A172 (cell line): ENCODE results near the gene PLN. TPM values are rescaled to one million over a fixed set of nuclear protein-coding genes. Genes with fewer than 3 reads are reported as not detected.

Source experiments
- DNase-seq: peaks from one replicate; pipeline ENCODE4 v3.0.0-alpha.2; 2015; ENCODE audit warnings: low spot score
- total RNA-seq: library from RNA; depleted of rRNA; stranded (reverse); fragments of >200 nt; shearing (Covaris generic); gene quantifications from 2 replicates; pipeline ENCODE4 v1.2.3, GENCODE V29; 2014

Gene PLN
- total RNA-seq, 1 experiment from 2014 or later, result not detected

DNA sequence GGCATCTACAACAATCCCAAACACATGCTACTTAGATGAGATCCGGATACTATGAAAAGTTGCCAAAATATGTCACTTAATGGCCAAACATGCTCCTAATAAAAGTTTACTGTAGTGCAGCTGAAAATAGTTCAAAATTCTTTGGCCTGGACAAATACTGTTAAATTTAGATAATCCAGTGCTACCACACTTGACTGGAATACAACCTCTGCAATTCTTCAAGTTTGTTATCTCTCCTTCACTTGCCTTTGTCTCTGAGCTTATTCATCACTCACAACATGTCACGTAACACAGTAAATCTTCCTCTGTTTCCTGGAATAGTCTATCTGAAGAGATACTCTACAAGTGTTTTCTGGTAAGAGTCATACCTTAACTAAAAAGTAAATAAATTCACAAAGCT is 10.5 kb upstream of the PLN start:
- no peak for DNase-seq

DNA sequence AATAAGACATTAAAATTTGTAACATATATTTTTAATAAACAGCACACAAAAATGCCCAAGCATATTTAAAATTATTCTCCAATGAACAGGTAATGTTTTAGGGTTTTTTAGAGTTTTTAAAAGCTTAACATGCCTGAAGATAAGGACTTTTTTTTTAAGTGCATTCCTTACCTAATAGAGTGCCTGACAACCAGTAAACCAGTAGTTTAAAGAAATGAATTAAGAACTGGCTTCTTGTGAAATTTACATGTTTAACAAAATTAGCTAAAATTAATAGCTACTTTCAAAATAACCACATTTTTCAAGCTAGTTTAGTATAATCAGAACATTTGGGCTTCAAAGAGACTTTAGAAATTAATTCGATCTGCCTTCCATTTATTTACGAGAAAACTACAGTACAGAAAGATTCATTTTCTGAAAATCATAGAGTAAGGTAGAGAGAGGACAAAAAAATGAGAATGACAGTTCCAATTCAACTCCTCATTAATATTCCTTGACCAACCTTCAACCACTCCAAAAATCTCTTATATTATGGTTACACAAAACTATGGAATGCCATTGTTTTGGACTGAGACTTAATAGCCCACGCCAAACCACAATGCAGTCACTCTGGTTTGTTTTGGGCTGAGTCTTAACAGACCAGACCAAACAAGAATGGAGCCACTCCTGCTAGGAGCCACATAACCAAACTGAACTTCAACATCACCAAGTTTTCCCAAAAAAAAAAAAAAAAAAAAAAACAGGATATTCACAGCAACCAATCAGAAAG is 5.7 kb upstream of the PLN start:
- DNase-seq, result peak; percentile 4

DNA sequence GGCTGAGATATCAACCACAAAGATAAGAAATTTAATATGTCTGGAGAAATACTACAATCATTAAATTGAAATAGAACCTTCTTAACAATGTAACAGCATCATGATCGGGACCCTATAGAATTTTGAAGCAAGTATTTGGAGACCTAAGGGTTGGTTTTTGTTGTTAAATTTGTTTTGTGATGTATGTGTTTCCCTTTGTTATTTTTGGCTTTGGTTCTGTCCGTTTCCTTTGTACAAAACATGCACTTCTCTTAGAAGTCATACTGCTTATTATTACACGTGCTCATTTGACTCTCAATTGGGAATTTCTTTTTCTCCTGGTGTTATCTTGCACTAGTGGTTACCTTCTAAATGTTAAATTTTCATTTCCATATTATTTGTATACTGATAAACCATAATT is 4.0 kb upstream of the PLN start:
- DNase-seq, result no peak

DNA sequence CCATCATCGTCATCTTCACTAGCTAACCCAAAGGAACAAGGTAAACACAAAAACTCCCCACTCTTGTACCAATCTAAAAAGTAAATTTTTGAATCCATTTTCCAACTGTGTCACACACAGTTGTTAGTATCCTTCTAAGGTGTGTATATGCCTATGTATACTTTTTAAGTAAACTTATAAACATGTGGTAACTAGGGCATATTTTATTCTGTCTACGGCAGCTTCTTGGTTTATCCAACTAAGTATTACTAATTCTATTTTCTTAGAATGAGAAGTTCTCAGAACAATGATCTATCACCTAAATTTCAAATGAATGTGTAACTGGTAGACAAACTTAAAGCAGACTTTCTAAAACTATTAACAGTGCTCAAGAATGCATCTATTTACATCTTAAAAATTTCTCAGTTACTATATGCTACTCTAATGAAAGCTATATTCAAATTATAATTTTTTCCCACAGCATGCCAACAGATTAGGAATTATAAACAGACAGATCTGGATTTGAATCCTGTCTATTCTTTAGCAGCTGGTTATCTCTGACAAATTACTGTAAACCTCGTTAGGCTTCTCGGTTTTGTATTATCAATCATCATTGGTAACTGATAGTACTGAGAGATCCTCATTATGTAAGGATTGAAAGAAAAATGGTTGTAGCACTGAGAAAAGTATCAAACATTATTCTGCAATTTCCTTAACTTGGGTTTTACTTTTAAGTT is 1.8 kb upstream of the PLN start:
- no peak for DNase-seq

DNA sequence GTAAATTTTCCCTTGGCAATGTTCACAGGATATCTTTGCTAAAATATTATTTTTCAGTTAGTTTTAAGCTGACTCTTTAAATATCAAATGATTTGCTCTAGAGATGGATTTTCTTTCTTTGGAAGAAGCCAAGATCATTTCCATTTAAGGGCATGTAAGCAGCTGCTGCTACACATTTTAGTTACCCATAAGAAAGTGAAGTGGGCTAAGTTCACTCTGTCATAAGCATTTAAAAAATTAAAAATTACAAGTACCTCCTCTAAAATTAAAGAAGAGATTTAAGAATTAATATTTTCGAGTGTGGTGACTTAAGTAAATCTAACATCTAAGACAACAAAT is 1.2 kb upstream of the PLN start:
- DNase-seq, result no peak

DNA sequence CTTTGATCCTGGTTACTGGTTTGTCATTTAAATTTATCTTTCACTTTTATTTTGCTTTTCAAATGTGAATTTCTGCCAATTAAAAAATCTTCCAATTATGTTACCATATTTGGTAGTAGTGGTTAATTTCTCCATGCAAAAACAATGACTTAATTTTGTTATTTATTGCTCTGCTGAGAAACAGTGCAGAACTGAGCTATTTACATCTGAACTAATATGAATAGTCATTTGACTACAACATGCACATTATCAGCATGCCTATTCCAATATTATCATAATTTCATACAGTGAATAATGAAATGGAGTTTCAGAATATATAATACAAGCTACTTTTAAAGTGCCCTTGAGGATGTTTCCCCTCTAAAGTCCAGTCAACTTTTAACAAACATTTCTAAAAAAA is 517 bp downstream of the PLN start:
- no peak for DNase-seq

DNA sequence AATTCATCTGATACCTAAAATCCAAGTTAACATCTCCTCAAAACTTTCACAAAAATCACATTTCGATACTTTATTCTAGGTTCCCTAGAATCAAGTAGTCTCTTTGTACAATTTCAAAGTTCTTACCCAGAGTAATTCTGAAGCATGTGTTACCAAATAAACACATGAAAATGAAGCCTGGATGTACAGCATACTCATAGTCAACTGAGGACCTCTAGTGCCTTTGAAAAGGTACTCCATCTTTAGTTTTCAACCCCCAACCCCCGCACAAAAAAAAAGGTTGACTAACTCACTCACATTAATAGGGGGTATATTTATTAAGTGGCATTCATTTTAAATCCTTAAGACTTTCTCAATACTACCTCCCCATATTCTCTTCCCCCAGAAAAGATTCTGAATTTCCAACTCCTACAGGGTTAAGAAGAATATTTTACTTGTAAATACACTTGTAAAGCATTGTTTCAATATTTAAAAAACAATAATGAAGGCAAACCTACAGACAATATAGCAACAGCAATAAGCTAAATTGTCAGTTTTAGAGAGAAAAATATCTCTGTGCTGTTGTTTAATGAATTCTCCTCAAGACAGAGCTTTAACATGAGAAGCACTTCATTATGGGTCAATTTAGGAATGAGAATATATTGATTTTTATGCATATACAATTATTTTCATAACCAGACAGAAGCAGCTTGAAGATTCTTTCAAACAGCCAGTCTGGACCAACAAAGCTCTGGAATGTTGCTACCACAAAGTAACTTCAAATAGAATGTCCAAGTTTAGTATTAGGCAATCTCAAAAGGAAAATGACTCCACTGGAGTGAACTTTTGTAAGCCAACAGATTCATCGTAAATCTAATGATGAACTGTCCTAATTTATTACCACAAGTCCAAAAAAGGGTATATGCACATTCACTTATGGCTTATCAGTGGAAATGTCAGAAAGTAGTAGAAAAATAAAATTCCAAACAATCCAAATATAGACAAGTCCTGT is 3.3 kb downstream of the PLN start:
- DNase-seq, result peak; percentile 34

DNA sequence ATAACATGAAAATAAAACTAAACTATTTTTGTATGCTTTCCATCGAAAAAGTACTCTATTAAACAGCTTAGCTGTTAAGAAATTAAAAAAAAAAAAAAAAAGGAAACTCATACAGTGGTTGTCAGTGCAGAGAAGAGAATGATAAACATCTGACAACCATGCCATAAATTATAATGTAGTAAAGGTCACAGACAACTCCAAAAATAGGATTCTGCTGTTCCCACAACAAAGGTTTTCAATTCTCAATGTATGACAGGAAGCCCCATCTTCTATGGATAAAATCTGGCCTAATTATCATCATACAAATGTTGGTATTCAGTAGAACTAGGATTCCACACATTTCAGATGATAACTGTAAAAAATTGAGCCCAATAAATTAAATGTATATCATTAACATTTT is 5.0 kb downstream of the PLN start:
- DNase-seq, result no peak

DNA sequence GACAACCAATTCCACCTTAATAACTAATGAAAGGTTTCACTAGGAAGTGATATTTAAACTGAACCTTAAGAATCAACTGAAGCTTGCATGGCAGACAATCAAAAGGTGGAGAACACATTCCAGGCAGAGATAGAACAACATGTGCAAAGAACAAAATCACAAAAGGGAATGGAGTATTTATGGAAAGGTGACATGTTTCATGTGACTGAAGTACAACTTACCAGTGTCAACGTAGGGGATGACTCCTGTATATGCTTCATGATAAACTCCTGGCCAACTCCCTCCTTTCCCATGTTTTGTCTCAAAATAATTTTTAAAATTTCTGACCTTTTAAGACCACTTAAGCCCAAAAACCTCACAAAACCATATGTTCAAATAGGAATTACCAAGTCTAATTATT is 6.6 kb downstream of the PLN start:
- no peak for DNase-seq

DNA sequence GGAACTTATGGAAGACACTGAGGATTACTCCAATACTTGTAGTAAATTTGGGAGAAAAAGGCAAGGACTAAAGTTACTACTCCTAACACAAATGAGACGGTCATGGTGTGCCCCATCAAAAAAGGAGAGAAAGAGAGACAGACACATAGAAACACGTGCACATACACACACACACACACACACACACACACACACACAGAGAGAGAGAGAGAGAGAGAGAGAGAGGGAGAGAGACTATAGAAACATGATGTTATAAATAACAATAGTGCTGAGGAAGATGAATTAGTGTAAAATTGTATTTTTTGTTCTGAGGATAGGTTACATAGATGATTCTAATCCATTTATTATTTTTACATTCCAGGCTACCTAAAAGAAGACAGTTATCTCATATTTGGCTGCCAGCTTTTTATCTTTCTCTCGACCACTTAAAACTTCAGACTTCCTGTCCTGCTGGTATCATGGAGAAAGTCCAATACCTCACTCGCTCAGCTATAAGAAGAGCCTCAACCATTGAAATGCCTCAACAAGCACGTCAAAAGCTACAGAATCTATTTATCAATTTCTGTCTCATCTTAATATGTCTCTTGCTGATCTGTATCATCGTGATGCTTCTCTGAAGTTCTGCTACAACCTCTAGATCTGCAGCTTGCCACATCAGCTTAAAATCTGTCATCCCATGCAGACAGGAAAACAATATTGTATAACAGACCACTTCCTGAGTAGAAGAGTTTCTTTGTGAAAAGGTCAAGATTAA is 10.5 kb downstream of the PLN start:
- DNase-seq, result no peak

DNA sequence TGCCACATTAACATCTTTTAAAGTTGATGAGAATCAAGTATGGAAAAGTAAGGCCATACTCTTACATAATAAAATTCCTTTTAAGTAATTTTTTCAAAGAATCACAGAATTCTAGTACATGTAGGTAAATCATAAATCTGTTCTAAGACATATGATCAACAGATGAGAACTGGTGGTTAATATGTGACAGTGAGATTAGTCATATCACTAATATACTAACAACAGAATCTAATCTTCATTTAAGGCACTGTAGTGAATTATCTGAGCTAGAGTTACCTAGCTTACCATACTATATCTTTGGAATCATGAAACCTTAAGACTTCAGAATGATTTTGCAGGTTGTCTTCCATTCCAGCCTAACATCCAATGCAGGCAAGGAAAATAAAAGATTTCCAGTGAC is 11.6 kb downstream of the PLN start:
- DNase-seq, result no peak

DNA sequence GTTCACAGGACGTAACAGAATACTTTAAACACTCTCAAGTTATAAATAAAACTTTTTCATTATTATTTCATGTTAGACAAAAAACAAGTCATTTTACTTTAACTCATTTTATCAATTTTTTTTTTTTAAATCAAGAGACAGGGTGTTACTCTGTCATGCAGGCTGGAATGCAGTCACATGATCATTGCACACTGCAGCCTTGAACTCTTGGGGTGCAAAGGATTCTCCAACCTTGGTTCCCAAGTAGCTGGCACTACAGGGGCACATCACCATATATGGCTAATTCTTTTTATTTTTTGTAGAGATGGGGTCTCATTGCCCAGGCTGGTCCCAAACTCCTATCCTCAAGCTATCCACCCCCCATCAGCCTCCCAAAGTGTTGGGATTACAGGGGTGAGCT is 14.2 kb downstream of the PLN start:
- no peak for DNase-seq

DNA sequence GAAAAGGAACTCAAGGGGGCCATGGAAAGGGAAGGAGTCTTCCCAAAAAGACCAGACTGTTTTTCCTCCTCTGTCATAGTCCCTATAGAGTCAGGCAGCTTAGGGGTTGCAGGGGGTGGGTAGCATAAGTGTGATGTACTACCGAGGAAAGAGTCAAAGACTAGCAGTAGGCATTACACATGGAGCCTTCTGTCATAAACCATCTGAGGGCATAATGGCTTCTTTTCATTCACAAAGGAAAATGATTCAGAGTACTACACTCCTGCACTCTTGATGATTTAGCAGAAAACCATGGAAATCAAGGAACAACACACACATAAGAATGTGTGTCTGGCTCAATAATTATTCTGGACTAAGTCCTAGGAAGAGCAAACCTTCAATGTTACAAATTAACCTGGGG is 14.9 kb downstream of the PLN start:
- DNase-seq, result no peak

DNA sequence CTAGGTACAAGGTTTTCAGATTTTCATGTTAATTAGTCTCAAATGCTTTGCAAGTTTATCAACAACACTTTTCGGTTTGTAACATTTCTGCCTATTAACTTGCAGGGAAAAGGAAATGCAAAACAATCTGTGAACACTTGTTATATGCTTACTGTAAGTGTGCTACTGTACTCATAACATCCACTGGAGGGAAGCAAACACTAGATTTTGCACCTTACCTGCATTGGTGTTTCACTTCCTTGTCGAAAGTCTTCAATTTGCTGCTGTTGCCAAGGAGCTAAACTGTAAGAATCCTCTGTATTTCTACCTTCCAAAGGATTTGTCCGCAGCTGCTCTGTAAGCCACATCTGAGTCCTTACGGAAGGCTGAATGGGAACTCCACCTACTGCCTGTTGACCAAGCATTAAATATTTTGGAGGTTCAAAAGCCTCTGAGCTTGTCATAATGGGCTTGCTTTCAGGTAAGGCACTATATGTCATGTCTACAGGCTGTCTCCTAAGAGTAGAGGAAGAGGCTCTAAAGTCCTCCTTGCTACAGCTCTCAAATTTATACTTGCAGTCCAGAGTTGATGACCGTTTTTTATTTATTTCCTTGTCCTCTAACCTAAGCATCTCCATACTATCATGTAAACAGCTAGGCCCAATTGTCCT is 17.3 kb downstream of the PLN start:
- DNase-seq, result peak; percentile 18

DNA sequence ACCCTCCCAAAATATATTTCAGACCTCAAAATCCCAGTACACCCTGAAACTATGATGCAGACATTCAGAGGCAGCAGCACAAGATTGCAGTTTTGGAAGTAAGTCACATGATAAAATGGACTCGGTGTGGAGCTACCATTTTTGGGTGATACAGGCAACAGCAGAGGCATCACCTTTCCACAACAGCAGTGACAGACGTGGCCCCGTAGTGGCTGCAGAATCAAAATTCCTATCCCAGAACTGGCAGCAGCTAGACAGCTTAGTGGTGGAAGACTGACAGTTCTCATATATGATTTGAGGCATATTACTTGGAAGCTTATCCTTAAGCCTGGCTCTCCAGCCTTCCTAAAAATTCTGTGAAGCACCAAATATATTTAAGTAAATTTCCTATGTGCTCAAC is 19.9 kb downstream of the PLN start:
- DNase-seq, result no peak

DNA sequence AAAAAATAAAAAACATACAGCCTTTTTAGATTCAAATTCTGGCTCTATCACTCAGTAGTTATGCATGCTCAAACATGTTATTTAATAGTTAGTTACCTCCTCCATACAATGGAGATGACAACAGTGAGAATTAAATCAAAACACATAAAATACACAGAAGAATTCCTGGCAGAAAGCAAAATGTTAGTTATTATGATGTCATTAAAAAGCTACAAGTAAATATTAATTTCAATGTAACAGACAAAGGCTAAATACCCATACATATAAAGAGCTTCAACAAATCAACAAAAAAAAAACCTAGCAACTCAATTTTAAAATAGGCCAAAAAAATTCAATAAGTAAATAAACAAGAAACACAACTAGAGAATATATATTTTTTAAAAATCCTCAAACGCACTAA is 21.4 kb downstream of the PLN start:
- no peak for DNase-seq

DNA sequence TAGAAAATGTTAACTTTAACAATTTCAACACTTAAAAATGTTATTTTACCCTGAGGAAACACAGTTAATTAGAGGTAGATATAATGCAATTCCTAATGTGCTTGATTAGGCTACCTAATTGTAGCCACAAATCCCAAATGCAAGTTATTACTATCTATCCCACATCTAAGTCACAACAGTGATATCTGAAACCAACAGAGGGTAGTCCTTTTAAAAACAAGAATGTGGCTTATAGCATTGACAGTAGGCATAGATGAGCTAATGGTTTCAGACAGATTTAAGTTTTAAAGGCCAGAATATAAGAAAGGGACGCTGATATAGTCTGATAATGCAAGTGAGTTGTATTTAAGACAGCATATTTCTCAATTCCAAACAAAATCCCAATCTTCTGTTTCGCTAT is 23.0 kb downstream of the PLN start:
- DNase-seq, result no peak

DNA sequence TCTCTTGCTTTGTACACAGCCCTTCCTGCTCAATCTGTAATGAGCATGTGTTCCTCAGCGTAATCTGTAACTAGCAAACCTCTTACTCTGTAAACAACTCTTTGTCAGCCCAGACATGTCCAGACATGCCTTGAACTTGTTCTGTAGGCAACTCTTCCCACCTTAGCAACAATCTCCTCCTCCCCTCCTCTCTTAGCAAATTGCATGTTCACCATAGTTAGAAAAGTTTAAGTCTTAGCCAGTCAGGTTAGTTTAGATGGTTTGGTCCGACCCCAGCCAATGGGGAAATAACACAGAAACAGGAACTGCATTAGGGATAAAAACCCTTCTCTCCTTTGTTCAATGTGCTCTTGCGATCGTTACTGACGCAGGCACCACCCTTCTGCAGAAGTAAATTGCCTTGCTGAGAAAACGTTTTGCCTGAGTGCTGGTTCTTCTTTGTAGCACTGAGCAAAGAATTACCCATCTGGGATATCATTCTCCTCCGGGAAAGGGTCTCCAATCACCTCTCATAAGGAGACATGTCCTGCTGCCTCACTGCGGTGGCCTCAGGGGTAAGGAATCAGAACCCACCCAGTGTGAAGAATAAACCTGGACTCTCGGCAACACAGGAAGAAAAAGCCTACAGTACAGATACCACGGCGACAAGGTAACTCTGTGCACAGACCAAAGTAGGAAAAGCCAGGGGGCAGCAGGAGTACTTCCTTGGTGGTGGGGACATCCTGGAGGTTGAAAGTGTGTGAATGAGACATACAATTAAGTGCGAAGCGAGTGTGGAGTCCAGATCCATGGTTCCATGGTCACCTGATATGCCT is 26.2 kb downstream of the PLN start:
- no peak for DNase-seq

DNA sequence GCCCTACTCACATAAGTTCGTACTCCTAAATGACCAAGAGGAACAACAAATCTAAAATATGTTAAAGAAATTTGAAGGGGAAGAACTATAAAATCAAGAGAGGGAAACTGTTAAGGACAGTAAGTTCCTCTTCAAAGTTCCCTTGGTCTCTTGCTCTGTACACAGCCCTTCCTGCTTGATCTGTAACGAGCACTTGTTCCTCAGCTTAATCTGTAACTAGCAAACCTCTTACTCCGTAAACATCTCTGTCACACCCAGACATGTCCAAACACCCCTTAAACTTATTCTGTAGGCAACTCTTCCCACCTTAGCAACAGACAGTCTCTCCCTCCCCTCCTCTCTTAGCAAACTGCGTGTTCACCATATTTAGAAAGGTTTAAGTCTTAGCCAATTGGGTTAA is 29.9 kb downstream of the PLN start:
- no peak for DNase-seq

DNA sequence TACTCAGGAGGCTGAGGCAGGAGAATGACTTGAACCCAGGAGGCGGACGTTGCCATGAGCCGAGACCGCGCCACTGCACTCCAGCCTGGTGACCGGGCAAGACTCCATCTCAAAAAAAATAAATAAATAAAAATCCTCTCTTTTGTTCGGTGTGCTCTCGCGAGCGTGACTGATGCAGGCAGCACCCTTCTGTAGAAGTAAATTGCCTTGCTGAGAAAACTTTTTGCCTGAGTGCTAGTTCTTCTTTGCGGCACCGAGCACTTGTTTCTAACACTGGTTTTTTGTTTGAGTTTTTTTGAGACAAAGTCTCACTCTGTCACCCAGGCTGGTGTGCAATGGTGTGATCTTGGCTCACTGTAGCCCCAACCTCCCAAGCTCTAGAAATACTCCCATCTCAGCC is 30.5 kb downstream of the PLN start:
- DNase-seq, result no peak
